Nephron progenitor cell (in vitro differentiated cells): ENCODE measurements around the gene GRIN2D.

Source experiments
- DNase-seq: peaks from one replicate; pipeline ENCODE4 v3.0.0; 2021
- H3K27ac Mint-ChIP-seq: 2 replicates; pipeline ENCODE4 v1.8.0; 2021; ENCODE audit warnings: mild to moderate bottlenecking, moderate library complexity, mixed read lengths
- H3K27me3 Mint-ChIP-seq: 2 replicates; pipeline ENCODE4 v1.8.0; 2021; ENCODE audit warnings: mild to moderate bottlenecking, low read depth, mixed read lengths; ENCODE audit not compliant: poor library complexity
- H3K36me3 Mint-ChIP-seq: 2 replicates; pipeline ENCODE4 v1.8.0; 2021; ENCODE audit warnings: low read depth, mixed read lengths
- H3K4me1 Mint-ChIP-seq: 2 replicates; pipeline ENCODE4 v1.8.0; 2021; ENCODE audit warnings: mixed read lengths
- H3K4me3 Mint-ChIP-seq: 2 replicates; pipeline ENCODE4 v1.8.0; 2021; ENCODE audit warnings: mild to moderate bottlenecking, moderate library complexity, mixed read lengths
- H3K9me3 Mint-ChIP-seq: 2 replicates; pipeline ENCODE4 v1.8.0; 2021; ENCODE audit warnings: mild to moderate bottlenecking, moderate library complexity, mixed read lengths
- TF ChIP-seq, protein P1 (sequence below): fragments of 200-600 bp; sonication (generic); IDR thresholded peaks from 2 replicates; pipeline ENCODE4 v1.5.0; 2021; ENCODE audit warnings: antibody characterized with exemption

Gene GRIN2D

DNA sequence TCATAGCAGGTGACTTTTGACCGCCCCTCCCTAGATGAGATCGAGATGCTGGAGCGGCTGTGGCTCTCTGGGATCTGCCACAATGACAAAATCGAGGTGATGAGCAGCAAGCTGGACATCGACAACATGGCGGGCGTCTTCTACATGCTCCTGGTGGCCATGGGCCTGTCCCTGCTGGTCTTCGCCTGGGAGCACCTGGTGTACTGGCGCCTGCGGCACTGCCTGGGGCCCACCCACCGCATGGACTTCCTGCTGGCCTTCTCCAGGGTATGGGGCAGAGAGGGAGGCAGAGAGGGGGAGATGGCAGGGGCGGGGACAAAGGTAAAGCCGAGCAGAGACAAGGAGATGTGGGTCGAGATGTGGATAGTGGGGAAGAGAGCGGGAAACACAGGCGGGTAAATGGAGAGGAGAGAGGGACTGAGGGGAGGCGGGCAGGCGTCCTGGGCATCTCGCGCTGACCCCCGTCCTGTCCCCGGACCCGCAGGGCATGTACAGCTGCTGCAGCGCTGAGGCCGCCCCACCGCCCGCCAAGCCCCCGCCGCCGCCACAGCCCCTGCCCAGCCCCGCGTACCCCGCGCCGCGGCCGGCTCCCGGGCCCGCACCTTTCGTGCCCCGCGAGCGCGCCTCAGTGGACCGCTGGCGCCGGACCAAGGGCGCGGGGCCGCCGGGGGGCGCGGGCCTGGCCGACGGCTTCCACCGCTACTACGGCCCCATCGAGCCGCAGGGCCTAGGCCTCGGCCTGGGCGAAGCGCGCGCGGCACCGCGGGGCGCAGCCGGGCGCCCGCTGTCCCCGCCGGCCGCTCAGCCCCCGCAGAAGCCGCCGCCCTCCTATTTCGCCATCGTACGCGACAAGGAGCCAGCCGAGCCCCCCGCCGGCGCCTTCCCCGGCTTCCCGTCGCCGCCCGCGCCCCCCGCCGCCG, 48.9 kb downstream of the GRIN2D start:
- H3K36me3 Mint-ChIP-seq = peaks cover 21% of the 10 kb centered on the region
- no peaks in the 10 kb centered on the region for H3K27me3 Mint-ChIP-seq
- H3K27ac Mint-ChIP-seq = no peak overlapping the region
- H3K4me1 Mint-ChIP-seq = peaks cover 42% of the 10 kb centered on the region
- TF ChIP-seq, protein P1, sequence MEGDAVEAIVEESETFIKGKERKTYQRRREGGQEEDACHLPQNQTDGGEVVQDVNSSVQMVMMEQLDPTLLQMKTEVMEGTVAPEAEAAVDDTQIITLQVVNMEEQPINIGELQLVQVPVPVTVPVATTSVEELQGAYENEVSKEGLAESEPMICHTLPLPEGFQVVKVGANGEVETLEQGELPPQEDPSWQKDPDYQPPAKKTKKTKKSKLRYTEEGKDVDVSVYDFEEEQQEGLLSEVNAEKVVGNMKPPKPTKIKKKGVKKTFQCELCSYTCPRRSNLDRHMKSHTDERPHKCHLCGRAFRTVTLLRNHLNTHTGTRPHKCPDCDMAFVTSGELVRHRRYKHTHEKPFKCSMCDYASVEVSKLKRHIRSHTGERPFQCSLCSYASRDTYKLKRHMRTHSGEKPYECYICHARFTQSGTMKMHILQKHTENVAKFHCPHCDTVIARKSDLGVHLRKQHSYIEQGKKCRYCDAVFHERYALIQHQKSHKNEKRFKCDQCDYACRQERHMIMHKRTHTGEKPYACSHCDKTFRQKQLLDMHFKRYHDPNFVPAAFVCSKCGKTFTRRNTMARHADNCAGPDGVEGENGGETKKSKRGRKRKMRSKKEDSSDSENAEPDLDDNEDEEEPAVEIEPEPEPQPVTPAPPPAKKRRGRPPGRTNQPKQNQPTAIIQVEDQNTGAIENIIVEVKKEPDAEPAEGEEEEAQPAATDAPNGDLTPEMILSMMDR = no peak
- H3K4me3 Mint-ChIP-seq = no peak overlapping the region
- DNase-seq = no peak
- H3K9me3 Mint-ChIP-seq = peaks cover 4% of the 10 kb centered on the region

DNA sequence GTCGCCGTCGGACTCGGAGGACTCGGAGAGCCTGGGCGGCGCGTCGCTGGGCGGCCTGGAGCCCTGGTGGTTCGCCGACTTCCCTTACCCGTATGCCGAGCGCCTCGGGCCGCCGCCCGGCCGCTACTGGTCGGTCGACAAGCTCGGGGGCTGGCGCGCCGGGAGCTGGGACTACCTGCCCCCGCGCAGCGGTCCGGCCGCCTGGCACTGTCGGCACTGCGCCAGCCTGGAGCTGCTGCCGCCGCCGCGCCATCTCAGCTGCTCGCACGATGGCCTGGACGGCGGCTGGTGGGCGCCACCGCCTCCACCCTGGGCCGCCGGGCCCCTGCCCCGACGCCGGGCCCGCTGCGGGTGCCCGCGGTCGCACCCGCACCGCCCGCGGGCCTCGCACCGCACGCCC, 49.8 kb downstream of the GRIN2D start:
- Mint-ChIP-seq H3K27me3 (no peaks in the 10 kb centered on the region), H3K4me1 (peaks cover 39% of the 10 kb centered on the region), H3K36me3 (peaks cover 30% of the 10 kb centered on the region), H3K4me3 (no peak overlapping the region), H3K9me3 (peaks cover 4% of the 10 kb centered on the region), H3K27ac (no peak overlapping the region)
- TF ChIP-seq, protein P1 = no peak
- no peak for DNase-seq
